H1 (cell line): ENCODE results near the gene UBALD1. TPM values are rescaled to one million over a fixed set of nuclear protein-coding genes. Genes with fewer than 3 reads are reported as not detected.

ENCODE experiments used
- EGR1 ChIP-seq: IDR thresholded peaks from 2 replicates; pipeline ENCODE4 v1.6.1; 2011; ENCODE audit warnings: low read depth, low read length, borderline replicate concordance
- RAD21 ChIP-seq, 2 experiments: IDR thresholded peaks in 1 of 2; conservative IDR thresholded peaks in 1 of 2; 2 replicates each; pipeline ENCODE4 v1.6.1; 2011; ENCODE audit warnings: low read depth in 2 of 2, low read length in 2 of 2, improper control_type of control experiment in 1 of 2, inconsistent platforms in 1 of 2, mild to moderate bottlenecking in 1 of 2, moderate library complexity in 1 of 2
- SAP30 ChIP-seq: fragments of 300-600 bp; sonication (generic); IDR thresholded peaks from 2 replicates; pipeline ENCODE4 v1.7.1; 2012; ENCODE audit warnings: low read length, moderate library complexity, mild to moderate bottlenecking, inconsistent platforms; ENCODE audit not compliant: insufficient read depth, insufficient replicate concordance
- SP1 ChIP-seq: IDR thresholded peaks from 2 replicates; pipeline ENCODE4 v1.6.1; 2011; ENCODE audit warnings: low read depth, low read length
- TAF7 ChIP-seq: optimal IDR thresholded peaks from 2 replicates; pipeline ENCODE3; 2011; ENCODE audit warnings: low read depth, mild to moderate bottlenecking, inconsistent platforms, low read length, moderate library complexity, borderline replicate concordance
- TEAD4 ChIP-seq: IDR thresholded peaks from 2 replicates; pipeline ENCODE4 v1.6.1; 2012; ENCODE audit warnings: low read depth, low read length, inconsistent platforms, mixed read lengths
- polyA plus RNA-seq, 7 experiments: library from polyadenylated mRNA; depleted of rRNA in 3 of 7; stranded (reverse) in 5 of 7; unstranded in 2 of 7; fragments of >200 nt in 5 of 7; fragments of 200-250 nt in 2 of 7; gene quantifications; 1 replicate in 5 of 7; 2 replicates in 1 of 7; 4 replicates in 1 of 7; pipeline versions ENCODE4 v1.2.1 to v1.2.3, GENCODE V29; 2011 to 2013; ENCODE audit warnings: missing spikeins in 2 of 7, mixed read lengths in 2 of 7
- total RNA-seq: library from RNA; stranded (reverse); fragmentation: NEBNext Ultra II Directional; extraction: Animal tissue kit (Norgen Biotek cat#: 25700); gene quantifications from 2 replicates; pipeline ENCODE4 v1.2.1, GENCODE V29; 2021
- TF ChIP-seq, protein P1 (sequence below): fragments of 300-600 bp; sonication (generic); IDR thresholded peaks from 2 replicates; pipeline ENCODE4 v1.7.1; 2012; ENCODE audit warnings: low read length, moderate library complexity, mild to moderate bottlenecking, inconsistent platforms; ENCODE audit not compliant: insufficient replicate concordance
- TF ChIP-seq, protein P2 (sequence below): IDR thresholded peaks from 2 replicates; pipeline ENCODE4 v1.6.1; 2012; ENCODE audit warnings: low read length, inconsistent platforms

UBALD1 gene
- total and polyA plus RNA-seq, 2 of the 8 experiments (the other 6 are each of a cell fraction or from before 2014, with no cell fraction given) = 28.6 to 62.0 TPM

DNA sequence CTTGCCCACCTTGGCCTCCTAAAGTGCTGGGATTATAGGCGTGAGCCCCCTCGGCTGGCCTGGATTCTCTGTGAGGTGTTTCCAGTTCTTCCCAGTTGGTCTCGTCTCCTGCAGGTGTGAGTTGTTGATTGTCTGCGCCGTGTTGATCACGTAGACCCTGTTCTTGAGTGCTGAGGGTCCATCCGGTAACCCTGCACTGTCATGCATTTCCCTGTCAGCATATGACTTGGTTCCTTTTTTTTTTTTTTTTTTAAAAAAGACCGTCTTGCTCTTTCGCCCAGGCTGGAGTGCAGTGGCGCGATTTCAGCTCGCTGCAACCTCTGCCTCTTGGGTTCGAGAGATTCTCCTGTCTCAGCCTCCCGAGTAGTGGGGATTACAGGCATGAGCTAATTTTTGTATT is 27.2 kb upstream of the UBALD1 start (continued):
- TF ChIP-seq, protein P1, sequence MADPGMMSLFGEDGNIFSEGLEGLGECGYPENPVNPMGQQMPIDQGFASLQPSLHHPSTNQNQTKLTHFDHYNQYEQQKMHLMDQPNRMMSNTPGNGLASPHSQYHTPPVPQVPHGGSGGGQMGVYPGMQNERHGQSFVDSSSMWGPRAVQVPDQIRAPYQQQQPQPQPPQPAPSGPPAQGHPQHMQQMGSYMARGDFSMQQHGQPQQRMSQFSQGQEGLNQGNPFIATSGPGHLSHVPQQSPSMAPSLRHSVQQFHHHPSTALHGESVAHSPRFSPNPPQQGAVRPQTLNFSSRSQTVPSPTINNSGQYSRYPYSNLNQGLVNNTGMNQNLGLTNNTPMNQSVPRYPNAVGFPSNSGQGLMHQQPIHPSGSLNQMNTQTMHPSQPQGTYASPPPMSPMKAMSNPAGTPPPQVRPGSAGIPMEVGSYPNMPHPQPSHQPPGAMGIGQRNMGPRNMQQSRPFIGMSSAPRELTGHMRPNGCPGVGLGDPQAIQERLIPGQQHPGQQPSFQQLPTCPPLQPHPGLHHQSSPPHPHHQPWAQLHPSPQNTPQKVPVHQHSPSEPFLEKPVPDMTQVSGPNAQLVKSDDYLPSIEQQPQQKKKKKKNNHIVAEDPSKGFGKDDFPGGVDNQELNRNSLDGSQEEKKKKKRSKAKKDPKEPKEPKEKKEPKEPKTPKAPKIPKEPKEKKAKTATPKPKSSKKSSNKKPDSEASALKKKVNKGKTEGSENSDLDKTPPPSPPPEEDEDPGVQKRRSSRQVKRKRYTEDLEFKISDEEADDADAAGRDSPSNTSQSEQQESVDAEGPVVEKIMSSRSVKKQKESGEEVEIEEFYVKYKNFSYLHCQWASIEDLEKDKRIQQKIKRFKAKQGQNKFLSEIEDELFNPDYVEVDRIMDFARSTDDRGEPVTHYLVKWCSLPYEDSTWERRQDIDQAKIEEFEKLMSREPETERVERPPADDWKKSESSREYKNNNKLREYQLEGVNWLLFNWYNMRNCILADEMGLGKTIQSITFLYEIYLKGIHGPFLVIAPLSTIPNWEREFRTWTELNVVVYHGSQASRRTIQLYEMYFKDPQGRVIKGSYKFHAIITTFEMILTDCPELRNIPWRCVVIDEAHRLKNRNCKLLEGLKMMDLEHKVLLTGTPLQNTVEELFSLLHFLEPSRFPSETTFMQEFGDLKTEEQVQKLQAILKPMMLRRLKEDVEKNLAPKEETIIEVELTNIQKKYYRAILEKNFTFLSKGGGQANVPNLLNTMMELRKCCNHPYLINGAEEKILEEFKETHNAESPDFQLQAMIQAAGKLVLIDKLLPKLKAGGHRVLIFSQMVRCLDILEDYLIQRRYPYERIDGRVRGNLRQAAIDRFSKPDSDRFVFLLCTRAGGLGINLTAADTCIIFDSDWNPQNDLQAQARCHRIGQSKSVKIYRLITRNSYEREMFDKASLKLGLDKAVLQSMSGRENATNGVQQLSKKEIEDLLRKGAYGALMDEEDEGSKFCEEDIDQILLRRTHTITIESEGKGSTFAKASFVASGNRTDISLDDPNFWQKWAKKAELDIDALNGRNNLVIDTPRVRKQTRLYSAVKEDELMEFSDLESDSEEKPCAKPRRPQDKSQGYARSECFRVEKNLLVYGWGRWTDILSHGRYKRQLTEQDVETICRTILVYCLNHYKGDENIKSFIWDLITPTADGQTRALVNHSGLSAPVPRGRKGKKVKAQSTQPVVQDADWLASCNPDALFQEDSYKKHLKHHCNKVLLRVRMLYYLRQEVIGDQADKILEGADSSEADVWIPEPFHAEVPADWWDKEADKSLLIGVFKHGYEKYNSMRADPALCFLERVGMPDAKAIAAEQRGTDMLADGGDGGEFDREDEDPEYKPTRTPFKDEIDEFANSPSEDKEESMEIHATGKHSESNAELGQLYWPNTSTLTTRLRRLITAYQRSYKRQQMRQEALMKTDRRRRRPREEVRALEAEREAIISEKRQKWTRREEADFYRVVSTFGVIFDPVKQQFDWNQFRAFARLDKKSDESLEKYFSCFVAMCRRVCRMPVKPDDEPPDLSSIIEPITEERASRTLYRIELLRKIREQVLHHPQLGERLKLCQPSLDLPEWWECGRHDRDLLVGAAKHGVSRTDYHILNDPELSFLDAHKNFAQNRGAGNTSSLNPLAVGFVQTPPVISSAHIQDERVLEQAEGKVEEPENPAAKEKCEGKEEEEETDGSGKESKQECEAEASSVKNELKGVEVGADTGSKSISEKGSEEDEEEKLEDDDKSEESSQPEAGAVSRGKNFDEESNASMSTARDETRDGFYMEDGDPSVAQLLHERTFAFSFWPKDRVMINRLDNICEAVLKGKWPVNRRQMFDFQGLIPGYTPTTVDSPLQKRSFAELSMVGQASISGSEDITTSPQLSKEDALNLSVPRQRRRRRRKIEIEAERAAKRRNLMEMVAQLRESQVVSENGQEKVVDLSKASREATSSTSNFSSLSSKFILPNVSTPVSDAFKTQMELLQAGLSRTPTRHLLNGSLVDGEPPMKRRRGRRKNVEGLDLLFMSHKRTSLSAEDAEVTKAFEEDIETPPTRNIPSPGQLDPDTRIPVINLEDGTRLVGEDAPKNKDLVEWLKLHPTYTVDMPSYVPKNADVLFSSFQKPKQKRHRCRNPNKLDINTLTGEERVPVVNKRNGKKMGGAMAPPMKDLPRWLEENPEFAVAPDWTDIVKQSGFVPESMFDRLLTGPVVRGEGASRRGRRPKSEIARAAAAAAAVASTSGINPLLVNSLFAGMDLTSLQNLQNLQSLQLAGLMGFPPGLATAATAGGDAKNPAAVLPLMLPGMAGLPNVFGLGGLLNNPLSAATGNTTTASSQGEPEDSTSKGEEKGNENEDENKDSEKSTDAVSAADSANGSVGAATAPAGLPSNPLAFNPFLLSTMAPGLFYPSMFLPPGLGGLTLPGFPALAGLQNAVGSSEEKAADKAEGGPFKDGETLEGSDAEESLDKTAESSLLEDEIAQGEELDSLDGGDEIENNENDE = no peak
- TF ChIP-seq RAD21 (IDR thresholded peaks at IDR 0.05 in 1 of 2, conservative IDR thresholded peaks at IDR 0.05 in 1 of 2; ENCODE audit: low read depth in 2 of 2, low read length in 2 of 2) (no peak), TAF7 (no peak), SAP30 (no peak), EGR1 (no peak), TEAD4 (no peak), SP1 (no peak)
- TF ChIP-seq, protein P2, sequence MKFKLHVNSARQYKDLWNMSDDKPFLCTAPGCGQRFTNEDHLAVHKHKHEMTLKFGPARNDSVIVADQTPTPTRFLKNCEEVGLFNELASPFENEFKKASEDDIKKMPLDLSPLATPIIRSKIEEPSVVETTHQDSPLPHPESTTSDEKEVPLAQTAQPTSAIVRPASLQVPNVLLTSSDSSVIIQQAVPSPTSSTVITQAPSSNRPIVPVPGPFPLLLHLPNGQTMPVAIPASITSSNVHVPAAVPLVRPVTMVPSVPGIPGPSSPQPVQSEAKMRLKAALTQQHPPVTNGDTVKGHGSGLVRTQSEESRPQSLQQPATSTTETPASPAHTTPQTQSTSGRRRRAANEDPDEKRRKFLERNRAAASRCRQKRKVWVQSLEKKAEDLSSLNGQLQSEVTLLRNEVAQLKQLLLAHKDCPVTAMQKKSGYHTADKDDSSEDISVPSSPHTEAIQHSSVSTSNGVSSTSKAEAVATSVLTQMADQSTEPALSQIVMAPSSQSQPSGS = no peak
